MM.1S (cell line): Measurements from ENCODE around the gene RALGAPA2.

Source experiments
- DNase-seq: peaks from one replicate; pipeline ENCODE4 v3.0.0-alpha.2; 2015
- H2AFZ ChIP-seq: fragments of 300-600 bp; sonication (generic); 2 replicates; pipeline ENCODE4 v1.6.0; 2016; ENCODE audit warnings: antibody characterized with exemption, low read length
- H3F3A ChIP-seq: fragments of 300-600 bp; sonication (generic); 2 replicates; pipeline ENCODE4 v1.6.1; 2016; ENCODE audit warnings: mild to moderate bottlenecking, antibody characterized with exemption, low read length, moderate library complexity, mixed read lengths; ENCODE audit not compliant: insufficient read depth
- H3K27ac ChIP-seq: fragments of 300-600 bp; sonication (generic); 2 replicates; pipeline ENCODE4 v1.5.1; 2016; ENCODE audit warnings: mild to moderate bottlenecking, low read length
- H3K27me3 ChIP-seq: fragments of 300-600 bp; sonication (generic); replicated peaks from 2 replicates; pipeline ENCODE4 v1.6.0; 2016; ENCODE audit warnings: low read length; ENCODE audit not compliant: insufficient read depth
- H3K36me3 ChIP-seq: fragments of 300-600 bp; sonication (generic); replicated peaks from 2 replicates; pipeline ENCODE4 v1.6.1; 2016; ENCODE audit warnings: mild to moderate bottlenecking, low read length, mixed read lengths; ENCODE audit not compliant: insufficient read depth
- H3K4me1 ChIP-seq: fragments of 300-600 bp; sonication (generic); 2 replicates; pipeline ENCODE4 v1.6.1; 2016; ENCODE audit warnings: low read length, mixed read lengths
- H3K4me2 ChIP-seq: fragments of 300-600 bp; sonication (generic); 2 replicates; pipeline ENCODE4 v1.6.0; 2016; ENCODE audit warnings: low read depth, low read length
- H3K4me3 ChIP-seq: fragments of 300-600 bp; sonication (generic); 2 replicates; pipeline ENCODE4 v1.5.1; 2016; ENCODE audit warnings: low read length, mixed read lengths
- H3K79me2 ChIP-seq: fragments of 300-600 bp; sonication (generic); 2 replicates; pipeline ENCODE4 v1.6.1; 2016; ENCODE audit warnings: mixed run types, low read length, mixed read lengths
- H3K9ac ChIP-seq: fragments of 300-600 bp; sonication (generic); 2 replicates; pipeline ENCODE4 v1.6.1; 2016; ENCODE audit warnings: low read length, mixed read lengths
- H3K9me2 ChIP-seq: fragments of 300-600 bp; sonication (generic); replicated peaks from 2 replicates; pipeline ENCODE4 v1.6.1; 2016; ENCODE audit warnings: mild to moderate bottlenecking, low read length, mixed read lengths; ENCODE audit not compliant: insufficient read depth
- H3K9me3 ChIP-seq: fragments of 300-600 bp; sonication (generic); replicated peaks from 2 replicates; pipeline ENCODE4 v1.6.1; 2016; ENCODE audit warnings: mild to moderate bottlenecking, low read length, mixed read lengths; ENCODE audit not compliant: insufficient read depth
- H4K20me1 ChIP-seq: fragments of 300-600 bp; sonication (generic); 2 replicates; pipeline ENCODE4 v1.6.1; 2016; ENCODE audit warnings: mild to moderate bottlenecking, low read length, moderate library complexity, mixed read lengths; ENCODE audit not compliant: insufficient read depth
- CTCF ChIP-seq: fragments of 300-600 bp; sonication (generic); IDR thresholded peaks from 2 replicates; pipeline ENCODE4 v1.5.1; 2016; ENCODE audit warnings: antibody characterized with exemption, low read length, mixed read lengths
- EZH2 ChIP-seq: fragments of 300-600 bp; sonication (generic); optimal IDR thresholded peaks from 2 replicates; pipeline ENCODE3; 2017; ENCODE audit warnings: low read depth, mild to moderate bottlenecking, antibody characterized with exemption, low read length, mixed read lengths
- EZH2phosphoT487 ChIP-seq: fragments of 300-600 bp; sonication (generic); IDR thresholded peaks from 2 replicates; pipeline ENCODE4 v1.6.1; 2018; ENCODE audit warnings: antibody characterized with exemption, low read length

The RALGAPA2 gene

GRCh38 chr20:20499439-20499838, 213.0 kb downstream of the RALGAPA2 start:
- Histone ChIP-seq H3K9me3 (no peaks in the 10 kb centered on the region), H2AFZ (no peak overlapping the region), H3K9me2 (no peaks in the 10 kb centered on the region), H3K4me1 (no peaks in the 10 kb centered on the region), H3K36me3 (no peaks in the 10 kb centered on the region), H3K27me3 (no peaks in the 10 kb centered on the region), H3K4me3 (no peak overlapping the region), H4K20me1 (no peaks in the 10 kb centered on the region), H3K9ac (no peak overlapping the region), H3F3A (no peaks in the 10 kb centered on the region), H3K79me2 (no peaks in the 10 kb centered on the region), H3K4me2 (no peak overlapping the region), H3K27ac (no peak overlapping the region)
- no peak for DNase-seq
- no peak for TF ChIP-seq CTCF
- TF ChIP-seq EZH2 = no peak
- TF ChIP-seq EZH2phosphoT487 = no peak

- Histone ChIP-seq H2AFZ (no peak overlapping the region), H3K9me3 (no peaks in the 10 kb centered on the region), H3K9me2 (no peaks in the 10 kb centered on the region), H3K4me2 (no peak overlapping the region), H3K36me3 (no peaks in the 10 kb centered on the region), H3K27me3 (no peaks in the 10 kb centered on the region), H3K4me3 (no peak overlapping the region), H3K27ac (no peak overlapping the region), H4K20me1 (no peaks in the 10 kb centered on the region), H3F3A (no peaks in the 10 kb centered on the region), H3K4me1 (no peaks in the 10 kb centered on the region), H3K79me2 (no peaks in the 10 kb centered on the region), H3K9ac (no peak overlapping the region)
- TF ChIP-seq EZH2 = no peak
- DNase-seq = no peak
These were observed 214.2 kb downstream of the RALGAPA2 start for GRCh38 chr20:20498076-20498861.

- H3K4me3 ChIP-seq = no peak overlapping the region
- H3F3A ChIP-seq = no peaks in the 10 kb centered on the region
- H3K79me2 ChIP-seq = no peaks in the 10 kb centered on the region
- no peaks in the 10 kb centered on the region for H3K9me3 ChIP-seq
- no peaks in the 10 kb centered on the region for H3K36me3 ChIP-seq
- DNase-seq = no peak
- no peak overlapping the region for H3K9ac ChIP-seq
- no peaks in the 10 kb centered on the region for H3K4me1 ChIP-seq
- no peak overlapping the region for H3K27ac ChIP-seq
- H3K4me2 ChIP-seq = no peak overlapping the region
- no peak for TF ChIP-seq EZH2phosphoT487
- TF ChIP-seq EZH2 = no peak
- no peak for TF ChIP-seq CTCF
- H3K9me2 ChIP-seq = no peaks in the 10 kb centered on the region
- H2AFZ ChIP-seq = no peak overlapping the region
- no peaks in the 10 kb centered on the region for H4K20me1 ChIP-seq
- no peaks in the 10 kb centered on the region for H3K27me3 ChIP-seq
These were observed 215.0 kb downstream of the RALGAPA2 start for GRCh38 chr20:20497242-20497978.
